Activated CD8-positive, alpha-beta T cell treated with anti-CD3 and anti-CD28 coated beads for 36 hours (primary cell): ENCODE results near the gene GORASP1. TPM values are rescaled to one million over a fixed set of nuclear protein-coding genes. Genes with fewer than 3 reads are reported as not detected.
A peak's percentile ranks its signal among the peaks of the same experiment; 100 is the strongest.

Experiments
- ATAC-seq: fragments of 200-7000 bp; cut with Tn5 transposase; one replicate; pipeline ENCODE4 v1.10.0; 2021; ENCODE audit warnings: mild to moderate bottlenecking, moderate library complexity
- CTCF ChIA-PET: fragments of 350-600 bp; sonication (Branson Sonifier 250); formaldehyde crosslinking; loops from one replicate; lab custom pipeline; 2021; ENCODE audit warnings: antibody characterized with exemption; lab: Charles Lee
- POLR2A ChIA-PET: fragments of 350-600 bp; sonication (Branson Sonifier 250); formaldehyde crosslinking; loops from one replicate; lab custom pipeline; 2021; ENCODE audit warnings: antibody characterized with exemption; lab: Charles Lee
- DNase-seq: peaks from one replicate; pipeline ENCODE4 v3.0.0-alpha.2; 2020
- H3K27ac Mint-ChIP-seq: one replicate; pipeline ENCODE4 v1.8.0; 2021; ENCODE audit warnings: mild to moderate bottlenecking, mixed read lengths
- H3K27me3 Mint-ChIP-seq: one replicate; pipeline ENCODE4 v1.8.0; 2021; ENCODE audit warnings: mixed read lengths
- H3K36me3 Mint-ChIP-seq: one replicate; pipeline ENCODE4 v1.8.0; 2021; ENCODE audit warnings: low read depth, mixed read lengths
- H3K4me1 Mint-ChIP-seq: one replicate; pipeline ENCODE4 v1.8.0; 2021; ENCODE audit warnings: low read depth, mixed read lengths
- H3K4me3 Mint-ChIP-seq: one replicate; pipeline ENCODE4 v1.8.0; 2021; ENCODE audit warnings: mild to moderate bottlenecking, moderate library complexity, mixed read lengths
- H3K9me3 Mint-ChIP-seq: one replicate; pipeline ENCODE4 v1.8.0; 2021; ENCODE audit warnings: mixed read lengths
- intact Hi-C: fragments of 100-400 bp; cut with micrococcal nuclease; formaldehyde crosslinking; loops from one replicate; pipeline ENCODE4 v1.10.0; 2022
- total RNA-seq, 2 experiments: library from RNA; stranded (reverse); gene quantifications; one replicate each; pipeline ENCODE4 v1.2.3, GENCODE V29; 2021
- TF ChIP-seq, protein P1 (sequence below): fragments of 200-600 bp; IDR thresholded peaks from one replicate; pipeline ENCODE4 v1.8.0; 2022; ENCODE audit warnings: antibody characterized with exemption, mild to moderate bottlenecking

Gene GORASP1
- total RNA-seq, 2 experiments from 2014 or later: 16.2 to 18.3 TPM

GRCh38 chr3:39105687-39106063 lies 1.8 kb downstream of the GORASP1 start:
- ChIA-PET POLR2A (interaction anchor here (1.0 to 1.5 kb wide), 5 partner anchors 13 to 61 kb away, joined by 3 to 4 read pairs (median 4); no protein-coding TSS in a partner anchor), CTCF (interaction anchor here (0.9 to 6.9 kb wide), 8 partner anchors 20 to 185 kb away, joined by 3 to 50 read pairs (median 4); no protein-coding TSS in a partner anchor)
- peaks cover 40% of the 10 kb centered on the region for H3K4me1 Mint-ChIP-seq
- DNase-seq: no peak
- no peaks in the 10 kb centered on the region for H3K9me3 Mint-ChIP-seq
- no peak overlapping the region for H3K27ac Mint-ChIP-seq
- H3K27me3 Mint-ChIP-seq: no peaks in the 10 kb centered on the region
- intact Hi-C loops: loop anchor here (5.0 kb wide), 2 partner anchors 42 to 182 kb away; no protein-coding TSS in a partner anchor
- TF ChIP-seq, protein P1, sequence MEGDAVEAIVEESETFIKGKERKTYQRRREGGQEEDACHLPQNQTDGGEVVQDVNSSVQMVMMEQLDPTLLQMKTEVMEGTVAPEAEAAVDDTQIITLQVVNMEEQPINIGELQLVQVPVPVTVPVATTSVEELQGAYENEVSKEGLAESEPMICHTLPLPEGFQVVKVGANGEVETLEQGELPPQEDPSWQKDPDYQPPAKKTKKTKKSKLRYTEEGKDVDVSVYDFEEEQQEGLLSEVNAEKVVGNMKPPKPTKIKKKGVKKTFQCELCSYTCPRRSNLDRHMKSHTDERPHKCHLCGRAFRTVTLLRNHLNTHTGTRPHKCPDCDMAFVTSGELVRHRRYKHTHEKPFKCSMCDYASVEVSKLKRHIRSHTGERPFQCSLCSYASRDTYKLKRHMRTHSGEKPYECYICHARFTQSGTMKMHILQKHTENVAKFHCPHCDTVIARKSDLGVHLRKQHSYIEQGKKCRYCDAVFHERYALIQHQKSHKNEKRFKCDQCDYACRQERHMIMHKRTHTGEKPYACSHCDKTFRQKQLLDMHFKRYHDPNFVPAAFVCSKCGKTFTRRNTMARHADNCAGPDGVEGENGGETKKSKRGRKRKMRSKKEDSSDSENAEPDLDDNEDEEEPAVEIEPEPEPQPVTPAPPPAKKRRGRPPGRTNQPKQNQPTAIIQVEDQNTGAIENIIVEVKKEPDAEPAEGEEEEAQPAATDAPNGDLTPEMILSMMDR: no peak
- no peak for ATAC-seq
- H3K4me3 Mint-ChIP-seq: peak overlapping the region; percentile 78
- H3K36me3 Mint-ChIP-seq: no peaks in the 10 kb centered on the region

- no peak for ATAC-seq
- H3K4me3 Mint-ChIP-seq: peak overlapping the region; percentile 78
- peak overlapping the region; percentile 13 for H3K27ac Mint-ChIP-seq
- H3K27me3 Mint-ChIP-seq: no peaks in the 10 kb centered on the region
- CTCF ChIA-PET: interaction anchor here (0.8 to 6.9 kb wide), 5 partner anchors 38 to 186 kb away, joined by 3 to 50 read pairs (median 5); no protein-coding TSS in a partner anchor
- intact Hi-C loops: loop anchor here (5.0 kb wide), 2 partner anchors 42 to 182 kb away; no protein-coding TSS in a partner anchor
- POLR2A ChIA-PET: interaction anchor here (0.6 to 1.5 kb wide), 6 partner anchors 13 to 215 kb away, joined by 3 to 4 read pairs (median 3); no protein-coding TSS in a partner anchor
- TF ChIP-seq, protein P1: no peak
- H3K9me3 Mint-ChIP-seq: no peaks in the 10 kb centered on the region
- DNase-seq: peak; percentile 64
- H3K36me3 Mint-ChIP-seq: no peaks in the 10 kb centered on the region
- peaks cover 40% of the 10 kb centered on the region for H3K4me1 Mint-ChIP-seq
Observed at GRCh38 chr3:39104961-39105686, 2.3 kb downstream of the GORASP1 start.

- TF ChIP-seq, protein P1: no peak
- Mint-ChIP-seq H3K27me3 (no peaks in the 10 kb centered on the region), H3K9me3 (no peaks in the 10 kb centered on the region), H3K36me3 (no peaks in the 10 kb centered on the region), H3K4me3 (no peak overlapping the region), H3K27ac (peak overlapping the region; percentile 10), H3K4me1 (peaks cover 39% of the 10 kb centered on the region)
- POLR2A ChIA-PET: interaction anchor here (0.6 to 1.0 kb wide), 3 partner anchors 27 to 216 kb away, joined by 3 read pairs; no protein-coding TSS in a partner anchor
- intact Hi-C loops: no loop called here
- DNase-seq: no peak
- CTCF ChIA-PET: interaction anchor here (6.9 kb wide), 1 partner anchor 184 kb away, joined by 50 read pairs; no protein-coding TSS in a partner anchor
- no peak for ATAC-seq
Observed at GRCh38 chr3:39103791-39104552, 3.5 kb downstream of the GORASP1 start.

- TF ChIP-seq, protein P1: no peak
- Mint-ChIP-seq H3K27ac (peak overlapping the region; percentile 10), H3K4me3 (no peak overlapping the region), H3K4me1 (peaks cover 32% of the 10 kb centered on the region), H3K36me3 (no peaks in the 10 kb centered on the region), H3K27me3 (no peaks in the 10 kb centered on the region), H3K9me3 (no peaks in the 10 kb centered on the region)
- DNase-seq: no peak
- ChIA-PET POLR2A (interaction anchor here (0.7 kb wide), 1 partner anchor 309 kb away, joined by 3 read pairs; no protein-coding TSS in a partner anchor), CTCF (interaction anchor here (0.7 to 6.9 kb wide), 3 partner anchors 24 to 612 kb away, joined by 3 to 50 read pairs (median 3); no protein-coding TSS in a partner anchor)
- intact Hi-C loops: no loop called here
- no peak for ATAC-seq
Observed at GRCh38 chr3:39103324-39103693, 4.1 kb downstream of the GORASP1 start.
